SK-MEL-5 (cell line): Measurements from ENCODE around the gene COL6A2. TPM values are rescaled to one million over a fixed set of nuclear protein-coding genes. Genes with fewer than 3 reads are reported as not detected.
"Not testable (repeated sequence)": the region's sequence is repeated elsewhere in the genome, so short reads cannot be mapped to it uniquely, and the experiment has no call there.

Experiments used
- DNase-seq: peaks from one replicate; pipeline ENCODE4 v3.0.0-alpha.2; 2016; ENCODE audit warnings: low read depth, low spot score
- in situ Hi-C: cut with HindIII; loops from 2 replicates; pipeline ENCODE4 v1.10.0; 2016; ENCODE audit warnings: low sequenced_read_pairs, high pct_unique_total_duplicates, low pct_unique_long_range_greater_than_20kb
- small RNA-seq, 2 experiments: library from RNA; depleted of rRNA; stranded (forward); fragments of <200 nt; gene quantifications; one replicate each; pipeline ENCODE3, GENCODE V24; 2014
- total RNA-seq: library from RNA; depleted of rRNA; stranded (reverse); fragments of >200 nt; shearing (Covaris generic); gene quantifications from 2 replicates; pipeline ENCODE4 v1.2.3, GENCODE V29; 2014; rRNA removed

Gene COL6A2
- total RNA-seq, 1 experiment from 2014 or later: 21.3 TPM

- in situ Hi-C loops: no loop called here
- DNase-seq: no peak
These were observed 70.9 kb downstream of the COL6A2 start for GRCh38 chr21:46168659-46169386.

GRCh38 chr21:46170436-46171193 is 72.7 kb downstream of the COL6A2 start:
- in situ Hi-C loops, DNase-seq: not testable (repeated sequence)

- in situ Hi-C loops: no loop called here
- DNase-seq: no peak
These were observed 73.7 kb downstream of the COL6A2 start for GRCh38 chr21:46171585-46171984.

GRCh38 chr21:46171996-46172862 is 74.3 kb downstream of the COL6A2 start:
- in situ Hi-C loops: no loop called here

GRCh38 chr21:46172863-46173528 is 75.1 kb downstream of the COL6A2 start:
- in situ Hi-C loops: no loop called here
- DNase-seq: no peak

More at GRCh38 chr21:46171996-46172862, 74.3 kb downstream of the COL6A2 start:
- DNase-seq: no peak

- in situ Hi-C loops: no loop called here
- DNase-seq: no peak
These were observed 75.7 kb downstream of the COL6A2 start for GRCh38 chr21:46173573-46173972.

- in situ Hi-C loops: not testable (repeated sequence)
These were observed 78.7 kb downstream of the COL6A2 start for GRCh38 chr21:46176443-46177129.

GRCh38 chr21:46178961-46179360 is 81.0 kb downstream of the COL6A2 start:
- no peak for DNase-seq
- in situ Hi-C loops: no loop called here

More at GRCh38 chr21:46176443-46177129, 78.7 kb downstream of the COL6A2 start:
- DNase-seq: not testable (repeated sequence)

Small RNAs within 50 kb of the gene (small RNA-seq; reads per million reads assigned to genes)
- 0 reads per million in 2 experiments for gene PSMA6P3

Other genes with a start within 250 kb of the COL6A2 start
- gene COL6A1, start 116.3 kb upstream of the COL6A2 start, total RNA-seq: 8.5 and 10.1 TPM in 2 replicates
- gene FTCD, start 57.5 kb downstream of the COL6A2 start, total RNA-seq: 0.11 TPM in 1 of 2 replicates, not detected in the other
- gene SPATC1L, start 86.3 kb downstream of the COL6A2 start, total RNA-seq: 4.3 and 6.4 TPM in 2 replicates
- gene LSS, start 130.7 kb downstream of the COL6A2 start, total RNA-seq: 15.6 and 19.3 TPM in 2 replicates
- 49.1 and 57.4 TPM in 2 replicates for gene MCM3AP, start 187.5 kb downstream of the COL6A2 start, total RNA-seq
- gene YBEY, start 188.2 kb downstream of the COL6A2 start, total RNA-seq: 24.3 and 24.6 TPM in 2 replicates
- 2.4 and 2.5 TPM in 2 replicates for gene C21orf58, start 225.8 kb downstream of the COL6A2 start, total RNA-seq
- gene PCNT, start 226.0 kb downstream of the COL6A2 start, total RNA-seq: 8.8 and 9.0 TPM in 2 replicates